Chondrocyte (in vitro differentiated cells): Measurements from ENCODE around the gene CRAT. TPM values are rescaled to one million over a fixed set of nuclear protein-coding genes. Genes with fewer than 3 reads are reported as not detected.

Experiments
- DNase-seq: peaks from one replicate; pipeline ENCODE4 v3.0.0; 2021; ENCODE audit warnings: mixed read lengths, low spot score
- H3K27ac Mint-ChIP-seq: one replicate; pipeline ENCODE4 v1.8.0; 2021; ENCODE audit warnings: mild to moderate bottlenecking, moderate library complexity, mixed read lengths; ENCODE audit not compliant: unreplicated experiment
- H3K27me3 Mint-ChIP-seq: 2 replicates; pipeline ENCODE4 v1.8.0; 2021; ENCODE audit warnings: low read depth, mixed read lengths
- H3K36me3 Mint-ChIP-seq: 2 replicates; pipeline ENCODE4 v1.8.0; 2021; ENCODE audit warnings: low read depth, mixed read lengths
- H3K4me1 Mint-ChIP-seq: 2 replicates; pipeline ENCODE4 v1.8.0; 2021; ENCODE audit warnings: low read depth, mild to moderate bottlenecking, mixed read lengths
- H3K4me3 Mint-ChIP-seq: one replicate; pipeline ENCODE4 v1.8.0; 2021; ENCODE audit warnings: mild to moderate bottlenecking, moderate library complexity, mixed read lengths; ENCODE audit not compliant: unreplicated experiment
- H3K9me3 Mint-ChIP-seq: 2 replicates; pipeline ENCODE4 v1.8.0; 2021; ENCODE audit warnings: low read depth, mixed read lengths
- CTCF ChIP-seq: fragments of 200-600 bp; sonication (generic); IDR thresholded peaks from 2 replicates; pipeline ENCODE4 v1.5.0; 2021; ENCODE audit warnings: antibody characterized with exemption, mild to moderate bottlenecking, moderate library complexity
- total RNA-seq: library from RNA; stranded (reverse); gene quantifications from 3 replicates; pipeline ENCODE4 v1.2.1, GENCODE V29; 2021

CRAT gene
- total RNA-seq, 1 donor from 2014 or later, result 49.0 TPM

GRCh38 chr9:129052592-129052991 lies 58.0 kb downstream of the CRAT start:
- Mint-ChIP-seq H3K27me3 (no peaks in the 10 kb centered on the region), H3K4me1 (no peaks in the 10 kb centered on the region), H3K4me3 (no peak overlapping the region), H3K27ac (no peak overlapping the region), H3K36me3 (peaks cover 9% of the 10 kb centered on the region), H3K9me3 (no peaks in the 10 kb centered on the region)
- no peak for DNase-seq
- TF ChIP-seq CTCF, result no peak

Other genes starting within 250 kb of the CRAT start
- gene KYAT1, start 228.8 kb downstream of the CRAT start, total RNA-seq, result 3.3 to 7.0 TPM (median 3.6 TPM) in 3 replicates
- gene LRRC8A, start 228.7 kb downstream of the CRAT start, total RNA-seq, result 36.9 to 58.9 TPM (median 55.0 TPM) in 3 replicates
- gene PHYHD1, start 189.8 kb downstream of the CRAT start, total RNA-seq, result 2.8 to 4.4 TPM (median 3.4 TPM) in 3 replicates
- gene DOLK, start 163.2 kb downstream of the CRAT start, total RNA-seq, result 21.5 to 24.7 TPM (median 22.2 TPM) in 3 replicates
- gene NUP188, start 163.1 kb downstream of the CRAT start, total RNA-seq, result 36.0 to 51.8 TPM (median 38.2 TPM) in 3 replicates
- 57.8 to 66.4 TPM (median 62.2 TPM) in 3 replicates for gene SH3GLB2, start 82.5 kb downstream of the CRAT start, total RNA-seq
- gene MIGA2, start 74.2 kb downstream of the CRAT start, total RNA-seq, result 19.7 to 26.7 TPM (median 22.0 TPM) in 3 replicates
- 12.3 to 22.5 TPM (median 16.4 TPM) in 3 replicates for gene DOLPP1, start 29.7 kb downstream of the CRAT start, total RNA-seq
- 133 to 143 TPM (median 143 TPM) in 3 replicates for gene PTPA, start 622 bp upstream of the CRAT start, total RNA-seq
- gene IER5L, start 67.5 kb upstream of the CRAT start, total RNA-seq, result 37.2 to 56.5 TPM (median 38.6 TPM) in 3 replicates